ENCODE measurements around the gene SCYL3.
"Not testable (repeated sequence)": the region's sequence is repeated elsewhere in the genome, so short reads cannot be mapped to it uniquely, and the experiment has no call there.

SCYL3 gene

DNA sequence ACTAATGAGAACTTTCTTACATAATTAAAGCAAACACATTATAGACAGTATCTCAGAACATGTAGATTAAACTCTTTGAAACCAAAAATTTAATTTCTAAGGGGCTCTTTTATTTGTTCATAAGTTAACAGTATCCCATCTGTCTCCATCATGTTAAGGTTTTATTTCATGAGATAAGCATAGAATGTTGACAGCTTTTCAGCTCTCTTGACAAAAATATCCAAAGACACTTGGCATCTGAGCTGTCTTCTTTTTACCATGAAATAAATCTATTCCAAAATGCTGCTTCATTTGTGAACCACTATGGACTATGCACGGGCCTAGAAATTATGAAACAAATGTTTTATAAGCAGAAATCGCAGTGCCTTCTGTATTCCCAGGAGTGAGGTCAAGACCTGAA is 45.2 kb downstream of the SCYL3 start:
- Mint-ChIP-seq H3K4me1 (ENCODE audit: low read depth) (no peaks in the 10 kb centered on the region), H3K9me3 (no peaks in the 10 kb centered on the region), H3K4me3 (no peak overlapping the region), H3K27ac (no peak overlapping the region), H3K27me3 (no peaks in the 10 kb centered on the region), H3K36me3 (ENCODE audit: low read depth) (peaks cover 81% of the 10 kb centered on the region)
- intact Hi-C loops (cut with micrococcal nuclease): no loop called here

DNA sequence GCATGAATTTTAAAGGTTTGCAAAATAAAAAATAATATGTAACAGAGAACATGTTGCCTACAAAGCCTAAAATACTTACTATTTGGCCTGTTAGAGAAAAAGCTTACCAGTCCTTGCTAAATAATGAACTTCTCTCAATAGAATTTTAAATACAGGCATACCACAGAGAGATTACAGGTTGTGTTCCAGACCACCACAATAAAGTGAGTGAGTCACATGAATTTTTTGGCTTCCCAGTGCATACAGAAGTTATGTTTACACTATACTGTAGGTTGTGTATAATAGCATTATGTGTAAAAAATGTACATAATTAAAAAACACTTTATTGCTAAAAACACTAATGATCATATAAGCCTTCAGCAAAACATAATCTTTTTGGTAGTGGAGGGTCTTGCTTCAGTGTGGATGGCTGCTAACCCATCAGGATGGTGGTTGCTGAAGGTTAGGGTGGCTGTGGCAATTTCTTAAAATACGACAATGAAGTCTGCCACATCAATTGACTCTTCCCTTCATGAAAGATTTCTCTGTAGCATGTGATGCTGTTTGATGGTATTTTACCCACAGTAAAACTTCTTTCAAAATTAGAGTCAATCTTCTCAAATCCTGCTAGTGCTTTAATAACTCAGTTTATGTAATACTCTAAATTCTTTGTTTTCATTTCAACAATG is 48.6 kb downstream of the SCYL3 start:
- Mint-ChIP-seq H3K36me3 (ENCODE audit: low read depth) (peaks cover 73% of the 10 kb centered on the region), H3K27me3 (no peaks in the 10 kb centered on the region)

DNA sequence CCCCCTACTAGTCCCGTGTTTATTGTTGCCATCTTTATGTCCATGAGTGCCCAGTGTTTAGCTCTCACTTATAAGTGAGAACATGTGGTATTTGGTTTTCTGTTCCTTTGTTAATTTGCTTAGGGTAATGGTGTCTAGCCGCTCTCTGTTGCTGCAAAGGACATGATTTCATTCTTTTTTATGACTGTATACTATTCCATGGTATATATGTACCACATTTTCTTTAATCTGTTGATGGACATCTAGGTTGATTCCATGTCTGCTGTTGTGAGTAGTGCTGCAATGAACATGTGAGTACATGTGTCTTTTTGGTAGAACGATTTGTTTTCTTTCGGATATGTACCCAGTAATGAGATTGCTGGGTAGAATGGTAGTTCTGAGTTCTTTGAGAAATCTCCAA is 54.8 kb downstream of the SCYL3 start:
- Mint-ChIP-seq H3K36me3 (ENCODE audit: low read depth) (peaks cover 55% of the 10 kb centered on the region), H3K27ac (no peak overlapping the region), H3K27me3 (no peaks in the 10 kb centered on the region), H3K9me3 (peaks cover 11% of the 10 kb centered on the region), H3K4me1 (ENCODE audit: low read depth) (no peaks in the 10 kb centered on the region), H3K4me3 (no peak overlapping the region)
- intact Hi-C loops (cut with micrococcal nuclease): no loop called here

More for the DNA sequence above, 48.6 kb downstream of the SCYL3 start:
- no peaks in the 10 kb centered on the region for H3K4me1 Mint-ChIP-seq (ENCODE audit: low read depth)
- no peaks in the 10 kb centered on the region for H3K9me3 Mint-ChIP-seq
- no peak overlapping the region for H3K4me3 Mint-ChIP-seq
- intact Hi-C loops (cut with micrococcal nuclease): no loop called here
- H3K27ac Mint-ChIP-seq: no peak overlapping the region

DNA sequence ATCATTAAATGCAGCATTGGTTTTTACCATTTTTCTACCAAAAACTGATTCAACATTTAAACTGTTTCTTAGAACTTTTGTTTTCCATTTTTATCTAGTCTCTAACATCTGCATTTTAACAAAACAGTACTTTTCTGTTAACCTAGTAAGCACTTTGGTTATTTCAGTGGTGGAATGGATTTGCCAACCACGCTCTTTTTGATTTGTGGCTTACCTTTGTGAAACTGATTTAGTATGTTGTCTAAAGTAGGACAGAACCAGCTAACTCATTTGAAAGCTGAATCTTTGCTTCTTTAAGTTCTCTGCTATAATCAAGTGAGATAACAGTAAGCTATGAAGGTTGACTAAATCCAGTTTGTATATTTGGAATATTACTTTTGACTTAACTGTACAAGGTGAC is 57.5 kb downstream of the SCYL3 start:
- Mint-ChIP-seq H3K9me3 (peaks cover 11% of the 10 kb centered on the region), H3K27ac (no peak overlapping the region), H3K4me1 (ENCODE audit: low read depth) (no peaks in the 10 kb centered on the region), H3K4me3 (no peak overlapping the region), H3K27me3 (no peaks in the 10 kb centered on the region), H3K36me3 (ENCODE audit: low read depth) (peaks cover 62% of the 10 kb centered on the region)
- intact Hi-C loops (cut with micrococcal nuclease): no loop called here

DNA sequence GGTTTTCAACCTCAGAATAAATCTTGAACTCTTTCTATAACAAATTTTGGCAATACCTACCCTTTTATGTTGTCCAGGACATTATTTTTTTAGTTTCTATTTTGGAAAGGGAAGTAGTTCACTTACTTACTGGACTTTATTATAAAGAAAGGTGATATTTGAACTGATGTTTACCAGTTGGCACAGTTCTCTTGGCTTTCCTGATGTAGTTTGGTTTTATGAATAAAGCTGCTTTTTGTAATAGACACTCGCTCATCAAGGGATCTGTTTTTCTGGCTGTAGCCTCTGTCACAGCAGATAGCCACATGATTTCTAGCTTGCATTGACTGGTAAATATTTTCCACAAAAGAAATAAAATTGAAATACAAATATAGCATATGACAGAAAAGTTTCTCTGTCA is 58.0 kb downstream of the SCYL3 start:
- intact Hi-C loops (cut with micrococcal nuclease): no loop called here
- H3K27ac Mint-ChIP-seq: no peak overlapping the region

DNA sequence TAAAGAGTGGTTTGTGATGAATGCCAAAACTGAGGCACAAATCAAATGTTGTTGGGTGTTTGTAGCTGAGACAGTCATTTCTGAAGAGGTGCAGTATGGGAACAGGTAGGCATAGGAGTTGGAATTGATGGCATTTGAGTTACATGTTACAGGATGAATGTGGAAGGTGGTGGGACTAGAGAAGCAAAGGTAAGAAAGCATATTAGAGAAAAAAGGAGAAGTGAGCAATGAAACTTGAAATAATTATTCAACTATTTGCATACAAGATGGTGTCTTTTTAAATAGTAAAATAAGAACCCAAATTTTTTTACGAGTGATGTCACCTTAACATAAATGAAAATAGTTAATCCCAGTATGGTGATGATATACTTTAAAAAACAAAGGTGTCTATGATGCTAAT is 58.8 kb downstream of the SCYL3 start:
- Mint-ChIP-seq H3K36me3 (ENCODE audit: low read depth) (peaks cover 58% of the 10 kb centered on the region), H3K27ac (no peak overlapping the region), H3K4me3 (no peak overlapping the region), H3K4me1 (ENCODE audit: low read depth) (no peaks in the 10 kb centered on the region), H3K9me3 (peaks cover 11% of the 10 kb centered on the region), H3K27me3 (no peaks in the 10 kb centered on the region)
- intact Hi-C loops (cut with micrococcal nuclease): no loop called here

More for the DNA sequence above, 58.0 kb downstream of the SCYL3 start:
- H3K27me3 Mint-ChIP-seq: no peaks in the 10 kb centered on the region
- no peak overlapping the region for H3K4me3 Mint-ChIP-seq
- no peaks in the 10 kb centered on the region for H3K4me1 Mint-ChIP-seq (ENCODE audit: low read depth)
- H3K36me3 Mint-ChIP-seq (ENCODE audit: low read depth): peaks cover 62% of the 10 kb centered on the region
- peaks cover 11% of the 10 kb centered on the region for H3K9me3 Mint-ChIP-seq

DNA sequence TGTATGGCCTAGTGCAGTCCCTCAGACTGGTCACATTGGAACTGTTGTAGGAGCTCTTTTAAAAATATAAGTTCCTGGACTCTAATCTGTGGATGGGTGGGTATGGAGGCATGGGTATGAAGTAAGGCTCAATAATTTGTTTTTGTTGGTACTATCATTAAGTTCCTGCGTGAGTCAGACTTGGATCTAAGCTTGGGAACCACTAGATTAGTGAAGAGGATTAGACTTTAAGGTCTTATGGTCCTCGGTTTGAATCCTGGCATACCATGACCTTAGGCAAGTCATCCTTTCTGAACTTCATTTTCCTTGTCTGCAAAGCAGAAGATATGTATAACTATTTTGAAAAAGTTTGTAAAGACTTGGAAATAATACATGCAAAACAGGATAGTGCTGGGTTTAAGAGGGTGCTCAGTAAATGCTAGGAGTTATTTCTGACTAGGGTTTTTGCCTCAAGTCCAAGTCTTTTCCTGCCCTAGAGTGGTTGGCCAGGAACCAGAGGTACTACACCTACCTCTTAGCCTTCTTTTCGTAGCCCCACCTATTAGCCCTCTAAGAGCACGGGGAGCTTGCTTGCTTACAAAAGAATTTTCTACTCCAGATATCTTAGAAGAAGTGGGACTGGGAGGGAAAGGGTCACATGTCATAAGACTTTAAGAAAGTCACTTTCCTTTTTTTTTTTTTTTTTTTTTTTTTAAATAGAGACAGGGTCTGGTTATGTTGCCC is 60.4 kb downstream of the SCYL3 start:
- intact Hi-C loops (cut with micrococcal nuclease): no loop called here
- no peaks in the 10 kb centered on the region for H3K9me3 Mint-ChIP-seq
- H3K27ac Mint-ChIP-seq: no peak overlapping the region
- no peak overlapping the region for H3K4me3 Mint-ChIP-seq
- no peaks in the 10 kb centered on the region for H3K27me3 Mint-ChIP-seq
- H3K4me1 Mint-ChIP-seq (ENCODE audit: low read depth): no peaks in the 10 kb centered on the region
- H3K36me3 Mint-ChIP-seq (ENCODE audit: low read depth): peaks cover 51% of the 10 kb centered on the region

DNA sequence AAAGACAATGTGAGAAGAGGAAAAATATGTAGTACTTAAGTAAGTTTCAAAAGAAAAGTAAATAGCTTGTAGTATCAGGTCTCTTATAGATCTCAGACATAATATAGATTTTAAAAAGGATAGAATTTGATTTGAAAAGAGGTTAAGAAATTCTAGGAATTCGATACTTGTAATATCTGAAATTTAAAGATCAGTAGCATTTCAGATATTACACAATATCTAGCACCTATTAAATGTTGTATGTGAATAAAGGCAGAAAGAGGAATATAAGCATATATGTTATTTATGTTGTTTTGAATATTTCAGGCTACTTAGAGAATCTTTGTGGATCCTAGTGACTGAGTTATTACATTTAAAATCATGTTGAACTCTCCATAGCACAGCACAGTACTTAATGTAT is 64.0 kb downstream of the SCYL3 start:
- H3K4me1 Mint-ChIP-seq (ENCODE audit: low read depth): no peaks in the 10 kb centered on the region
- intact Hi-C loops (cut with micrococcal nuclease): no loop called here
- H3K27me3 Mint-ChIP-seq: no peaks in the 10 kb centered on the region
- H3K4me3 Mint-ChIP-seq: no peak overlapping the region
- no peak overlapping the region for H3K27ac Mint-ChIP-seq
- H3K36me3 Mint-ChIP-seq (ENCODE audit: low read depth): peaks cover 50% of the 10 kb centered on the region
- no peaks in the 10 kb centered on the region for H3K9me3 Mint-ChIP-seq

DNA sequence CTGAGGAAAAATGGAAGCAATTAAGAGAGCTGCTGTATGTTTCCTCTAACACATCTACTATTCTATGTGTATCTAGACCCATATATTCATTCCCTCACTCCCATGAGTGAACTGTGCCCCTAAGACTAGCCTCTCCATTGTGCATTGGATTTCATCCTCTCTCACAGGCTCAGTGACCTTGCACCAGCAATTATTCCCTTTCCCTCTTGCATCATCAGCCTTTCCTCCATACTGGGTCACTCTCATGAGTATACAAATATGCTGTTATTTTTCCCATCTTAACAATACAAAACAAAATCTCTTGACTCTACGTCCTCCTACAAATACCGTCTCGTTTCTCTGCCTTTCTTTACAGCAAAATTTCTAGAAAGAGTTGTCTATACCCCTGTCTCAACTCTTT is 69.5 kb downstream of the SCYL3 start:
- no peaks in the 10 kb centered on the region for H3K9me3 Mint-ChIP-seq
- H3K4me3 Mint-ChIP-seq: no peak overlapping the region
- peaks cover 43% of the 10 kb centered on the region for H3K36me3 Mint-ChIP-seq (ENCODE audit: low read depth)
- no peaks in the 10 kb centered on the region for H3K27me3 Mint-ChIP-seq
- no peak overlapping the region for H3K27ac Mint-ChIP-seq
- H3K4me1 Mint-ChIP-seq (ENCODE audit: low read depth): no peaks in the 10 kb centered on the region
- intact Hi-C loops (cut with micrococcal nuclease): no loop called here

DNA sequence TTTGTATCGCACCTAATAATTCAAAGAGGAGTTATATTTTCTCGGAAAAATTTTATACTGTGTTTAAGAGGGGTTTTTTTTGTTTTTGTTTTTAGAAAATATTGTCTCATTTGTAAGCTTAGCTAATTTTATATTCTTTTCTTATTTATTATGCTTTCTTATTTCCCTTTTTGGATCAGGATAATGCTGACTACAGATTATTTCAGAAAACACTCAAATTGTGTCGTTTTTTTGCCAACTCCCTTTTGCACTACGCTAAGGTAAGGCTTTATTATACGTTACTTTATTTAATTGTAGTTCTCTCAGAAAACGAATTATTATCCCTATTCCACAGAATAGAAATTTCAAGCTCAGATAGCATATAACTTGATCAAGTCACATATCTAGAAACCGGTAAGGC is 72.2 kb downstream of the SCYL3 start:
- no peak overlapping the region for H3K4me3 Mint-ChIP-seq
- no peaks in the 10 kb centered on the region for H3K27me3 Mint-ChIP-seq
- intact Hi-C loops (cut with micrococcal nuclease): no loop called here
- H3K9me3 Mint-ChIP-seq: no peaks in the 10 kb centered on the region
- H3K4me1 Mint-ChIP-seq (ENCODE audit: low read depth): no peaks in the 10 kb centered on the region
- no peak overlapping the region for H3K27ac Mint-ChIP-seq
- peaks cover 41% of the 10 kb centered on the region for H3K36me3 Mint-ChIP-seq (ENCODE audit: low read depth)

DNA sequence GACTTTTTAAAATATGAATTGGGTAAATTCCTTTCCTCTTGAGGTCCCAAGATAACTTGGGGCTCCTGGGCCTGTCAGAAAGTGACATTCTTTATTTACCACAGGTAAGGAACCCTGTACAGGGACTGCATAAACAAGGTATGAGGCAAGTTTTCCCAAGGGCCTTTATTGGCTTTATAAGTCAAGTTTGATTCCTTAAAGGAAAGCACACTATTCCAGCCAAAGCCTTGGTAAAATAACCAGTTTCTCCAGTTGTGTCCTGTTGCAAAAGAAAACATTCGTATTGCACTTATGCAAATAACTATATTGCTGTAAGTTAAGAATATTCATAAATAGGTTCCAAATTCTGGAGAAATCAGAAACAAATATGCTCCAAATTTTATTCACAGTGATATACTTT is 77.1 kb downstream of the SCYL3 start:
- Mint-ChIP-seq H3K9me3 (no peaks in the 10 kb centered on the region), H3K27me3 (no peaks in the 10 kb centered on the region), H3K4me3 (no peak overlapping the region), H3K4me1 (ENCODE audit: low read depth) (no peaks in the 10 kb centered on the region), H3K27ac (no peak overlapping the region), H3K36me3 (ENCODE audit: low read depth) (peaks cover 14% of the 10 kb centered on the region)
- intact Hi-C loops (cut with micrococcal nuclease): no loop called here

DNA sequence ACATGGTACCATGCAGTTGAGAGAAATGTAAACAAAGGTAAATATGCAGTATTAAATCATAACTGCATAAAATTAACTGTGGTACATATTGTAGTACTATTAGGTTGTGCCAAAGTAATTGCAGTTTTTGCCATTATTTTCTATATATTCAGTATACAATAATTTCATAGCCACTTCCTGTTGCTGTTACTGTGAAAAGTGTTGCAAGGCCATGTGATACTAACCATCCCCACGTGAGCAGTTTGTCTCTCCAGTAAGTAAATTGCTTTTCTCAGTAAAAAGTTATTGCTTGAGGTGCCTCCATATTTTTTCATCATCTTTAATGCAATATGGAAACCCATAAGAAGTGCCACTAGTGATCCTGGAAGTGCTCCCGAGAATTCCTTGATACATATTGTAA is 79.4 kb downstream of the SCYL3 start:
- Mint-ChIP-seq H3K9me3 (no peaks in the 10 kb centered on the region), H3K27ac (no peak overlapping the region), H3K4me1 (ENCODE audit: low read depth) (no peaks in the 10 kb centered on the region), H3K27me3 (no peaks in the 10 kb centered on the region), H3K4me3 (no peak overlapping the region), H3K36me3 (ENCODE audit: low read depth) (peaks cover 15% of the 10 kb centered on the region)
- intact Hi-C loops (cut with micrococcal nuclease): no loop called here

DNA sequence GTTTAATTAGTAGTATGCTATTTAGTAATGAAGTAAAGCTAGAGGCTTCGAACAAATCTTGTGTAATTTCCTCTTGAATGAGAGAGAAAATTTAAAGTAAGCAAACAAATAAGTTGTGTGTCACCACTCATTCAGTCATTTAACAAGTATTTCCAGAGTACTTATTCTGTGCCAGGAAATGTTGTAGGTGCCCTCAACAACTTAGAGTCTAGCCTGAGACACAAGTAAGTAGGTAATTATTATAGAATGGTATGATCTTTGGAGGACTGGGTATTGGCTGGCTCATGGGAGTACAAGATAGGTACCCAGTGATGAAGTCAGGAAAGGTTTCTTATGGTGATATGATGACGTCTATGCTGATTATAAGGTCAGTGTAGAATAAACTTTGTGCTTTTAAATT is 81.6 kb downstream of the SCYL3 start:
- intact Hi-C loops (cut with micrococcal nuclease): no loop called here
- no peak overlapping the region for H3K27ac Mint-ChIP-seq
- no peaks in the 10 kb centered on the region for H3K9me3 Mint-ChIP-seq
- H3K36me3 Mint-ChIP-seq (ENCODE audit: low read depth): peaks cover 25% of the 10 kb centered on the region
- H3K4me3 Mint-ChIP-seq: no peak overlapping the region
- no peaks in the 10 kb centered on the region for H3K4me1 Mint-ChIP-seq (ENCODE audit: low read depth)
- H3K27me3 Mint-ChIP-seq: no peaks in the 10 kb centered on the region

DNA sequence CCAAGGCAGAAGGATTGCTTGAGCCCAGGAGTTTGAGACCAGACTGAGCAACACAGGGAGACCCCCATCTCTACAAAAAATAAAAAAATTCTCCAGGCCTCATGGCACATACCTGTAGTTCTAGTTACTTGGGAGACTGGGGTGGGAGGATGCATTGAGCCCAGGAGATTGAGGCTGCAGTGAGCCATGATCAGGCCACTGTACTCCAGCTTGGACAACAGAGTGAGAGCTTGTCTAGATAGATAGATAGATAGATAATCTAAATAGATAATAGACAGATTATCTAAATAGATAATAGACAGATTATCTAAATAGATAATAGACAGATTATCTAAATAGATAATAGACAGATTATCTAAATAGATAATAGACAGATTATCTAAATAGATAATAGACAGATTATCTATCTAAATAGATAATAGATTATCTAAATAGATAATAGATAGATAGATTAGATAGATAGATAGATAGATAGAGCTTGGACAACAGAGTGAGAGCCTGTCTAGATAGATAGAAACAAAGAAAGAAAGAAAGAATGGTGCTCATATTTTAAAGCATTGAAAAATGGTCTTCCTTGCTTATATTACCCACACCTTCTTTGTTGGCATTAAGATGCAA is 82.2 kb downstream of the SCYL3 start:
- H3K9me3 Mint-ChIP-seq; H3K27me3 Mint-ChIP-seq; H3K27ac Mint-ChIP-seq; intact Hi-C loops (cut with micrococcal nuclease); H3K4me1 Mint-ChIP-seq (ENCODE audit: low read depth); H3K4me3 Mint-ChIP-seq: not testable (repeated sequence)
- H3K36me3 Mint-ChIP-seq (ENCODE audit: low read depth): peaks cover 25% of the 10 kb centered on the region

Measured in dendritic cell treated with granulocyte-macrophage colony-stimulating factor and Interleukin-4, amounts not matched to agents 40 ng/mL and 50 ng/mL, for 4 days (primary cell).